ENCODE data around the gene SNX1. TPM values are rescaled to one million over a fixed set of nuclear protein-coding genes. Genes with fewer than 3 reads are reported as not detected.

Gene SNX1
- total and polyA plus RNA-seq, 2 donors (not counting 1 experiment from before 2014, with no cell fraction given): 87.9 to 152 TPM

- Histone ChIP-seq H3K36me3 (replicated peaks in 1 of 2; ENCODE audit: control extremely low read depth in 1 of 2, control insufficient read depth in 1 of 2, extremely low read depth in 1 of 2, insufficient read depth in 2 of 2, low read length in 1 of 2) (no peaks in the 10 kb centered on the region), H3K27me3 (replicated peaks in 1 of 4; ENCODE audit: control extremely low read depth in 1 of 4, control insufficient read depth in 3 of 4, insufficient read depth in 4 of 4, low read length in 3 of 4) (no peaks in the 10 kb centered on the region), H3K9ac (ENCODE audit: low read length) (peak within 1 kb of the TSS; percentile 83), H3K4me2 (replicated peaks; ENCODE audit: low read depth, low read length, poor library complexity, severe bottlenecking) (peak within 1 kb of the TSS; percentile 93), H3K4me1 (ENCODE audit: control insufficient read depth in 2 of 2, insufficient read depth in 2 of 2, low read length in 2 of 2) (peaks cover 79% of the 10 kb centered on the region in 2 donors), H3K79me2 (ENCODE audit: control insufficient read depth, insufficient read depth, low read length) (peaks cover 87% of the 10 kb centered on the region), H2AFZ (ENCODE audit: insufficient read depth, low read depth, low read length, poor library complexity, severe bottlenecking) (peak within 1 kb of the TSS; percentile 82), H3K27ac (ENCODE audit: low read length in 2 of 2) (peak within 1 kb of the TSS; percentile 90 to 95), H3K9me3 (ENCODE audit: control extremely low read depth in 1 of 3, control insufficient read depth in 2 of 3, insufficient read depth in 1 of 3, low read length in 2 of 3) (no peaks in the 10 kb centered on the region), H3K4me3 (ENCODE audit: control extremely low read depth in 1 of 5, extremely low read depth in 1 of 5, insufficient read depth in 1 of 5, low read depth in 2 of 5, low read length in 4 of 5) (peak within 1 kb of the TSS; percentile 76 to 94 (median 84)), H4K20me1 (ENCODE audit: control insufficient read depth, insufficient read depth, low read length, poor library complexity, severe bottlenecking) (peaks cover 19% of the 10 kb centered on the region)
- Mint-ChIP-seq H3K4me3 (peak within 1 kb of the TSS; percentile 97), H3K27ac (peak within 1 kb of the TSS; percentile 98), H3K4me1 (peaks cover 82% of the 10 kb centered on the region), H3K9me3 (ENCODE audit: insufficient read depth) (no peaks in the 10 kb centered on the region), H3K27me3 (no peaks in the 10 kb centered on the region)
- TF ChIP-seq CTCF (IDR thresholded peaks at IDR 0.05) (no peak), EZH2 (IDR thresholded peaks at IDR 0.05; ENCODE audit: borderline replicate concordance, insufficient read depth, low read depth, low read length, poor library complexity, severe bottlenecking) (no peak)
- peak; percentile 70 for ATAC-seq (ENCODE audit: low read depth)
- intact Hi-C loops (cut with micrococcal nuclease): loop anchor here (1.0 to 10.0 kb wide), 11 partner anchors 17 to 905 kb away; partner anchors contain the start of genes APH1B, CSNK1G1, PPIB and RAB8B
- CTCF ChIA-PET: interaction anchor here (0.6 to 4.6 kb wide), 14 partner anchors 16 to 732 kb away, joined by 3 to 33 read pairs (median 4); partner anchors contain the start of genes DAPK2, PIF1 and PPIB
- peak; percentile 96 for DNase-seq
- under 1% methylated on average over 38 of the region's 41 CpGs for WGBS (ENCODE audit: insufficient coverage)
- POLR2A ChIA-PET: interaction anchor here (0.7 to 2.2 kb wide), 13 partner anchors 9 to 800 kb away, joined by 3 to 14 read pairs (median 4); partner anchors contain the start of genes PIF1 and SNX22
These were observed 2.0 kb upstream of the SNX1 start, which contains the start of gene CIAO2A for GRCh38 chr15:64093627-64094417. Gene CIAO2A (minus strand): TSS chr15:64093838. CDS start chr15:64093768, 70 bp downstream.
